ENCODE results near the gene NPHP4.

The NPHP4 gene

GRCh38 chr1:5836776-5837440 lies 155.3 kb downstream of the NPHP4 start:
- Histone ChIP-seq H3K9me2 (replicated peaks; ENCODE audit: insufficient read depth, low read length) (no peaks in the 10 kb centered on the region), H3K4me2 (ENCODE audit: low read depth, low read length) (no peak overlapping the region), H3K4me3 (ENCODE audit: low read length) (no peak overlapping the region), H3K27ac (ENCODE audit: low read length) (no peak overlapping the region), H3K36me3 (replicated peaks; ENCODE audit: insufficient read depth, low read length) (no peaks in the 10 kb centered on the region), H3K9me3 (replicated peaks; ENCODE audit: insufficient read depth, low read length) (no peaks in the 10 kb centered on the region), H3K4me1 (ENCODE audit: low read length) (no peaks in the 10 kb centered on the region), H3K27me3 (replicated peaks; ENCODE audit: insufficient read depth, low read length) (peaks cover 92% of the 10 kb centered on the region), H2AFZ (ENCODE audit: low read length) (no peak overlapping the region), H3K9ac (ENCODE audit: low read length) (no peak overlapping the region), H3K79me2 (ENCODE audit: low read length) (no peaks in the 10 kb centered on the region), H4K20me1 (ENCODE audit: insufficient read depth, low read length) (no peaks in the 10 kb centered on the region), H3F3A (ENCODE audit: insufficient read depth, low read length) (no peaks in the 10 kb centered on the region)
- no peak for DNase-seq
- TF ChIP-seq EZH2phosphoT487 (IDR thresholded peaks at IDR 0.05; ENCODE audit: low read length) (no peak), CTCF (IDR thresholded peaks at IDR 0.05; ENCODE audit: low read length) (no peak), EZH2 (optimal IDR thresholded peaks at IDR 0.05; ENCODE audit: low read depth, low read length) (no peak)

- H3K9me2 ChIP-seq (replicated peaks; ENCODE audit: insufficient read depth, low read length), result no peaks in the 10 kb centered on the region
- H2AFZ ChIP-seq (ENCODE audit: low read length), result no peak overlapping the region
- no peak overlapping the region for H3K27ac ChIP-seq (ENCODE audit: low read length)
- no peaks in the 10 kb centered on the region for H3K36me3 ChIP-seq (replicated peaks; ENCODE audit: insufficient read depth, low read length)
- peaks cover 77% of the 10 kb centered on the region for H3K27me3 ChIP-seq (replicated peaks; ENCODE audit: insufficient read depth, low read length)
- no peaks in the 10 kb centered on the region for H3K79me2 ChIP-seq (ENCODE audit: low read length)
- no peak overlapping the region for H3K4me3 ChIP-seq (ENCODE audit: low read length)
- H3K9ac ChIP-seq (ENCODE audit: low read length), result no peak overlapping the region
- no peak overlapping the region for H3K4me2 ChIP-seq (ENCODE audit: low read depth, low read length)
- H3K9me3 ChIP-seq (replicated peaks; ENCODE audit: insufficient read depth, low read length), result no peaks in the 10 kb centered on the region
- H3F3A ChIP-seq (ENCODE audit: insufficient read depth, low read length), result no peaks in the 10 kb centered on the region
- no peaks in the 10 kb centered on the region for H3K4me1 ChIP-seq (ENCODE audit: low read length)
- no peak for DNase-seq
- TF ChIP-seq EZH2phosphoT487 (IDR thresholded peaks at IDR 0.05; ENCODE audit: low read length) (no peak), CTCF (IDR thresholded peaks at IDR 0.05; ENCODE audit: low read length) (no peak), EZH2 (optimal IDR thresholded peaks at IDR 0.05; ENCODE audit: low read depth, low read length) (no peak)
- no peaks in the 10 kb centered on the region for H4K20me1 ChIP-seq (ENCODE audit: insufficient read depth, low read length)
Observed at GRCh38 chr1:5835179-5835562, 157.1 kb downstream of the NPHP4 start.

- Histone ChIP-seq H3K79me2 (ENCODE audit: low read length) (no peaks in the 10 kb centered on the region), H3K36me3 (replicated peaks; ENCODE audit: insufficient read depth, low read length) (no peaks in the 10 kb centered on the region), H4K20me1 (ENCODE audit: insufficient read depth, low read length) (no peaks in the 10 kb centered on the region), H3K9ac (ENCODE audit: low read length) (no peak overlapping the region), H2AFZ (ENCODE audit: low read length) (no peak overlapping the region), H3K4me1 (ENCODE audit: low read length) (no peaks in the 10 kb centered on the region), H3K27ac (ENCODE audit: low read length) (no peak overlapping the region), H3K4me2 (ENCODE audit: low read depth, low read length) (no peak overlapping the region), H3K9me2 (replicated peaks; ENCODE audit: insufficient read depth, low read length) (no peaks in the 10 kb centered on the region), H3K4me3 (ENCODE audit: low read length) (no peak overlapping the region), H3K9me3 (replicated peaks; ENCODE audit: insufficient read depth, low read length) (no peaks in the 10 kb centered on the region), H3K27me3 (replicated peaks; ENCODE audit: insufficient read depth, low read length) (peaks cover 71% of the 10 kb centered on the region), H3F3A (ENCODE audit: insufficient read depth, low read length) (no peaks in the 10 kb centered on the region)
- DNase-seq, result no peak
- TF ChIP-seq CTCF (IDR thresholded peaks at IDR 0.05; ENCODE audit: low read length), result no peak
- TF ChIP-seq EZH2 (optimal IDR thresholded peaks at IDR 0.05; ENCODE audit: low read depth, low read length), result no peak
- no peak for TF ChIP-seq EZH2phosphoT487 (IDR thresholded peaks at IDR 0.05; ENCODE audit: low read length)
Observed at GRCh38 chr1:5834477-5835178, 157.6 kb downstream of the NPHP4 start.

All from MM.1S (cell line).